Measurements from ENCODE around the gene SYNE2.
"Not testable (repeated sequence)": the region's sequence is repeated elsewhere in the genome, so short reads cannot be mapped to it uniquely, and the experiment has no call there.

The SYNE2 gene, protein sequence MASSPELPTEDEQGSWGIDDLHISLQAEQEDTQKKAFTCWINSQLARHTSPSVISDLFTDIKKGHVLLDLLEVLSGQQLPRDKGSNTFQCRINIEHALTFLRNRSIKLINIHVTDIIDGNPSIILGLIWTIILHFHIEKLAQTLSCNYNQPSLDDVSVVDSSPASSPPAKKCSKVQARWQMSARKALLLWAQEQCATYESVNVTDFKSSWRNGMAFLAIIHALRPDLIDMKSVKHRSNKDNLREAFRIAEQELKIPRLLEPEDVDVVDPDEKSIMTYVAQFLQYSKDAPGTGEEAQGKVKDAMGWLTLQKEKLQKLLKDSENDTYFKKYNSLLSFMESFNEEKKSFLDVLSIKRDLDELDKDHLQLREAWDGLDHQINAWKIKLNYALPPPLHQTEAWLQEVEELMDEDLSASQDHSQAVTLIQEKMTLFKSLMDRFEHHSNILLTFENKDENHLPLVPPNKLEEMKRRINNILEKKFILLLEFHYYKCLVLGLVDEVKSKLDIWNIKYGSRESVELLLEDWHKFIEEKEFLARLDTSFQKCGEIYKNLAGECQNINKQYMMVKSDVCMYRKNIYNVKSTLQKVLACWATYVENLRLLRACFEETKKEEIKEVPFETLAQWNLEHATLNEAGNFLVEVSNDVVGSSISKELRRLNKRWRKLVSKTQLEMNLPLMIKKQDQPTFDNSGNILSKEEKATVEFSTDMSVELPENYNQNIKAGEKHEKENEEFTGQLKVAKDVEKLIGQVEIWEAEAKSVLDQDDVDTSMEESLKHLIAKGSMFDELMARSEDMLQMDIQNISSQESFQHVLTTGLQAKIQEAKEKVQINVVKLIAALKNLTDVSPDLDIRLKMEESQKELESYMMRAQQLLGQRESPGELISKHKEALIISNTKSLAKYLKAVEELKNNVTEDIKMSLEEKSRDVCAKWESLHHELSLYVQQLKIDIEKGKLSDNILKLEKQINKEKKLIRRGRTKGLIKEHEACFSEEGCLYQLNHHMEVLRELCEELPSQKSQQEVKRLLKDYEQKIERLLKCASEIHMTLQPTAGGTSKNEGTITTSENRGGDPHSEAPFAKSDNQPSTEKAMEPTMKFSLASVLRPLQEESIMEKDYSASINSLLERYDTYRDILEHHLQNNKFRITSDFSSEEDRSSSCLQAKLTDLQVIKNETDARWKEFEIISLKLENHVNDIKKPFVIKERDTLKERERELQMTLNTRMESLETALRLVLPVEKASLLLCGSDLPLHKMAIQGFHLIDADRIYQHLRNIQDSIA (N-terminal part only)

DNA sequence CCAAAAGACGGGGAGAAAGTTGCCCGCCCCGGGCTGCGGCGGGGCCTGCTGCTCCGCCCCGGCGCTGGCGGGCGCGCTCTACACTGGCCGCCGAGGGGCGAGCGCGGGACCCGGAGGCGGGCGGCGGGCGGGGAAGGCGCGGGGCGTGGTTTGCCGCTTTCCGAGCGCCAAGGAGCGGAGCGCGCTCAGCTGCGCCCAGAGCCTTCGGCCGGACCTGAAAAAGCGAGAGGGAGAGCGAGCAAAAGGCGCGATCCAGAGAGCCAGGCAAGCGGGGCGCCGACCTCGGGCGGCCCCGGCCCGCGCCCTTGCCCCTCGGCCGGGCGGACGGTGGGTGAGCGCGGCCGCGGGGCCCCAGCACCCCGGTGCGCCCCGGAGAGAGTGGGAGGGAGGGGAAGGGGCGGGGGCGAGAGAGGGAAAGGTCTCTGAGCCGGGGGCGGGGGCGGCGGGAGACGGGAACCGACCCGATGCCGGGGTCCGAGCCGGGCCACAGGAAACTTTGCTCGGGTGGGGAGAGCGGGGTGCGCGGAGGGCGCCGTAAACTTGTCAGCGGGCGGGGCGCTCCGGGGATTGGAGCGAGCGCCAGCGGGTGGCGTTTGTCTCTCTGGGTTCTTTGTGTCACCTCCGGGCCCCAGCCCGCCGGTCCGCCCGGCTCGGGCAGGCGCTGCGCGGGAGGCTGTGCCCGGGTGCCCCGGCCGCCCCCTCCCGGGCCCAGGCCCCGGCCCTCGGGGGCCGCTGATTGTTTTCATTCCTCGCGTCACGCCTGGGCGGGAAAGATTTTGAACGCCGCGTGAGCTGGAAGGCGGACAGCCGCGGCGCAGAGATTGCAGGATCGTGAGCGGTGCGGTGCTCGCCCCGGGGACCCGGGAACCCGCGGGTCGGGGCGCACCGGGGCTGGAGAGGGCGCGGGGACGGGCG, at the start of gene SYNE2:
TSS of gene SYNE2 (plus strand) at position 188 of the 915 bp plus-strand sequence. CDS start 56,145 bp downstream, outside the sequence.
- DNase-seq (ENCODE audit: low spot score) = peak; percentile 30

DNA sequence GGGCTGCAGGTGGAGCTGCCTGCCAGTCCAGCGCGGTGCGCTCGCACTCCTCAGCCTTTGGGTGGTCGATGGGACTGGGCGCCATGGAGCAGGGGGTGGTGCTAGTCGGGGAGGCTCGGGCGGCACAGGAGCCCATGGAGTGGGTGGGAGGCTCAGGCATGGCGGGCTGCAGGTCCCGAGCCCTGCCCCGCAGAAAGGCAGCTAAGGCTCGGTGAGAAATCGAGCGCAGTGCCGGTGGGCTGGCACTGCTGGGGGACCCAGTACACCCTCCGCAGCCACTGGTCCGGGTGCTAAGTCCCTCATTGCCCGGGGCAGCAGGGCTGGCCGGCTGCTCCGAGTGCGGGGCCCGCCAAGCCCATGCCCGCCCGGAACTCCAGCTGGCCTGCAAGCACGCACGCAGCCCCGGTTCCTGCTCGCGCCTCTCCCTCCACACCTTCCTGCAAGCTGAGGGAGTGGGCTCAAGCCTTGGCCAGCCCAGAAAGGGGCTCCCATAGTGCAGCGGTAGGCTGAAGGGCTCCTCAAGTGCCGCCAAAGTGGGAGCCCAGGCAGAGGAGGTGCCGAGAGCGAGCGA, 49.5 kb upstream of the SYNE2 start:
- not testable (repeated sequence) for DNase-seq (ENCODE audit: low spot score)

GRCh38 chr14:63806064-63806463, 46.7 kb upstream of the SYNE2 start:
- DNase-seq (ENCODE audit: low spot score) = not testable (repeated sequence)

DNA sequence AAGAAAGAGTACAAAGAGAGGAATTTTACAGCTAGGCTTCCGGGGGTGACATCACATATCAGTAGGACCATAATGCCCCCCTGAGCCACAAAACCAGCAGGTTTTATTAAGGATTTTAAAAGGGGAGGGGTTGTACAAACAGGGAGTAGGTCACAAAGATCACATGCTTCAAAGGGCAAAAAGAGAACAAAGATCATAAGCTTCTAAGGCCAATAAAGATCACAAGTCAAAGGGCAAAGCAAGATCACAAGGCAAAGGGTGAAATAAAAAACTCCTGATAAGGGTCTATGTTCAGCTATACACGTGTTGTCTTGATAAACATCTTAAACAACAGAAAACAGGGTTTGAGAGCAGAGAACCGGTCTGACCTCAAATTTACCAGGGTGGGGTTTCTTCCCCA, 41.1 kb upstream of the SYNE2 start:
- DNase-seq (ENCODE audit: low spot score) = not testable (repeated sequence)

- DNase-seq (ENCODE audit: low spot score) = no peak
Measured at GRCh38 chr14:63833728-63834127, 19.1 kb upstream of the SYNE2 start.

DNA sequence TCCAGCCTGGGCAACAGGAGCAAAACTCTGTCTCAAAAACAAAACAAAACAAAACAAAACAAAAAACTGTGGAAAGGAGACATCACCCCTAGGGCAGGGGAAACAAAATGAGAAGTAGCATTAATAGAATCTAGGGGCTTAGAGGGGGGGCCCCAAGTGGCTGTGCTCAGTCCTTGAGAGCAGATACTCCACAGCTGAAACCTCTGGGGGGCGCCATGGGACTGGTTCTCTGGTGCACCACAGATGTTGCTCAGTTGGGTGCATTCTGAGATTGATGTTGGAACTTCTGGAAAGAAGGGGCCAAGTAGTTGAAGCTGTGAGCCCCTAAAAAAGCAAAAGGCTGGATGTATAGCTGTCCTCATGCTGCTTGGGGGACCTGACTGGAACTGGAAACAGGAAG, 11.8 kb upstream of the SYNE2 start:
- no peak for DNase-seq (ENCODE audit: low spot score)

DNA sequence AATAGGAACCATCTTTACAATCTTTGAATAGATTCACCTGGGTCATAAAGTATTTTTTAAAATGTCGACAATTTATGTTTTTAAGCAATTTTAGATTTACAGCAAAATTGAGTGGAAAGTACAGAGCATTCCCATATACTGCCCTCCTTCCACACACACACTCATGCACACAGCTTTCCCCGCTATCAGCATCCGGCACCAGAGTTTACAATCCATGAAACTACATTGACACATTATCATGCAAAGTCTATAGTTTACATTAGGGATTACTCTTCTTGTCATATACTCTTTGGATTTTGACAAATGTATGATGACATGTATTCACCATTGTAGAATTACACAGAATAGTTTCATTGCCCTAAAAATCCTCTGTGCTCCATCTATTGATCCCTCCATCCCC, 9.0 kb upstream of the SYNE2 start:
- DNase-seq (ENCODE audit: low spot score) = no peak

GRCh38 chr14:63848890-63849289, 3.9 kb upstream of the SYNE2 start:
- no peak for DNase-seq (ENCODE audit: low spot score)

DNA sequence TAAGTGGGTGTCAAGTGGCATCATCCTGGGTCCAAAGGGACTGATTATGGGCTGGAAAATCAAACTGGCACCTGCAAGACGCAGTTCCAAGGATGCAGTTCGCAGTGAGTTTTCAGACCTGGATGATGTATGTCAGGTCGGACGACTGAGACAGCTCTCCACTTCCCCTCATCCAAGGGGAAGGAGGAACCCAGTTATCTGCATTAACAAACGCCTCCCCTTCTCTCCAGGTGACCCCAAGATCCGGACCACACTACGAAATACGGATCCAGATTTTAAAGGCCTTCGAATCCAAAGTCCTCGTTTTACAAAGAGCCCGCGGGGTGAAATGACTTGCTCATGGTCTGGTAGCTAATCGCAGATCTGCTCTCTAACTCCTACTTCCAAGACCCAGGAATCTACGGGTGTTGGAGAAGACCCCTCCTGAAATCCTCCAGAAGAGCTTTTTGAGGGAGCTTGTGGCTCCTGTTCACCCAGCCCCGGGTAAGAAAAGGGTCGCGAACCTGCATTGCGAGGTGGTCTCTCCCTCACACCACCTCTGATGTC, 460 bp upstream of the SYNE2 start:
- no peak for DNase-seq (ENCODE audit: low spot score)

DNA sequence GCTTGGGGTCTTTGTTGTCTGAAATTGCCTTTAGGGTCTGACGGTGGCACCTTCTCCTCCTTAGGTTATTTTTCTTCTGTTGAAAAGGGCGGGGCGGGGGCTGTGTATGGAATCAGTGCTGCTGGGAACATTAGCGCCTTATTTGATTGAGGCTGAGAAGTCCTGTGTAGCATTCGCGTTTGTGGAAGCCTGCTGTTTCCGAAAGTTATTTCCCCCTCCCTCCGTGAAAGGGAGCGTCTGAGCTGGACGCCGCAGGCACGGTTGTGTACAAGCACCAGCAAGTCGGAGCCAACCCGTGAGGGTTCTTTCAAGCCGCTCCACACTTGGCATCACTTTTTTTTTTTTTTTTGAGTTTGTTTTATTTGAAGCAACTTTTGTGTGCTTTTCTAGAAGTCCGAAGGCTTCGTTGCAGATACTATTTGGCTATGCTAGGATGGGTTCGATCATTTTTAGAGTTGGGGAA, 1.1 kb downstream of the SYNE2 start:
- DNase-seq (ENCODE audit: low spot score) = peak; percentile 21

DNA sequence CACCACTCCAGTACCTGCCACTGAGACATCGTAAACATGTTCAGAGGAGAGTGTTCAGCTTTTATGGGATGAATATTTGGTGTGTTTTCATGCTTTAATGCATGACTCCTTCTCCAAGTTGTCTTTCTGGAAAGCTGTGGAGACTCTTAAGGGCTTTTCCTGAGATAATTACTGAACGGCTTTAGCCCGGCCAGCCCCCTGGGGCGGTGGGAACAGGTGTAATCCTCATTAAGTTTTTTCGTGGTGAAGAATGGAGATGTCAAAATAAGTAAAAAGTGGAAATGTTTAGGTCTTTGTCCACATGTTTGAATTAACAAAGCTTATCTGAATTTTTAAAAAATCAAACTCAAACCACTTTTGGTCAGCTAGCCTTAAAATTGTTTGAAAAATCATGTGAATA, 1.5 kb downstream of the SYNE2 start:
- DNase-seq (ENCODE audit: low spot score) = no peak

- DNase-seq (ENCODE audit: low spot score) = no peak
Measured at GRCh38 chr14:63855281-63855680, 2.5 kb downstream of the SYNE2 start.

GRCh38 chr14:63857466-63858030, 4.7 kb downstream of the SYNE2 start:
- DNase-seq (ENCODE audit: low spot score) = no peak

- no peak for DNase-seq (ENCODE audit: low spot score)
Measured at GRCh38 chr14:63860146-63860545, 7.3 kb downstream of the SYNE2 start.

DNA sequence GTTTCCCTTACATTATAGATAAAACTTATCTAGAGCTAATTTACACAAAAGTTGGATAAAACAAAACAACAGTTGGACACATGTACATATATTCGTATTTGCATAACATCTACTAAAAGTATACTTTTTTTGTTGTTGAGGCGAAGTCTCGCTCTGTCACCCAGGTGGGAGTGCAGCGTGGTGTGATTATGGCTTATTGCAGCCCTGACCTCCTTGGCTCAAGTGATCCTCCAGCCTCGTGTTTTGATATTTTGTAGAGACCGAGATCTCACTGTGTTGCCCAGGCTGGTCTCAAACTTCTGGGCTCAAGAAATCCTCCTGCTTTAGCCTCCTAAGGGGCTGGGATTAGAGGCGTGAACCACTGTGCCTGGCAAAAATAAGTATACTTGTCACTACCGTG, 9.4 kb downstream of the SYNE2 start:
- DNase-seq (ENCODE audit: low spot score) = no peak

DNA sequence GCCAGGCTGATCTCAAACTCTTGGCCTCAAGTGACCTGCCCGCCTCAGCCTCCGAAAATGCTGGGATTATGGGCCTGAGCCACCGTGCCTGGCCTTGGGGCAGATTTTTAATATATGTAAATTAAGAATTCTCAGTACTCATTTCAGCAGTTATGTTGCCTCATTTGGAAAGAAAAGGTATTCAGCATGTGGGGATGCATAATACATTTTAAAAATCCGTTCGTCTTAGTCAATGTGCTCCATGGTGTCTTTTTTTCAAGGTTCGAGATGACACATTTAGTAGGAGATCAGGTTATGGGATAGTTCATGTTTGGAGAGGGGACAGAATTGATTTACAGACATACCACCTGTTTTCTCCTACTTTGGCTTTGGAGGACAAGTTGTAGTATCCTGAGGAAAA, 10.2 kb downstream of the SYNE2 start:
- no peak for DNase-seq (ENCODE audit: low spot score)

- DNase-seq (ENCODE audit: low spot score) = not testable (repeated sequence)
Measured at GRCh38 chr14:63864775-63865174, 12.0 kb downstream of the SYNE2 start.

- DNase-seq (ENCODE audit: low spot score) = no peak
Measured at GRCh38 chr14:63867933-63868921, 15.4 kb downstream of the SYNE2 start.

All from Ammon's horn (tissue), 1 donor.